Measurements from ENCODE around the gene RUFY1.
A peak's percentile ranks its signal among the peaks of the same experiment; 100 is the strongest.

RUFY1 gene

DNA sequence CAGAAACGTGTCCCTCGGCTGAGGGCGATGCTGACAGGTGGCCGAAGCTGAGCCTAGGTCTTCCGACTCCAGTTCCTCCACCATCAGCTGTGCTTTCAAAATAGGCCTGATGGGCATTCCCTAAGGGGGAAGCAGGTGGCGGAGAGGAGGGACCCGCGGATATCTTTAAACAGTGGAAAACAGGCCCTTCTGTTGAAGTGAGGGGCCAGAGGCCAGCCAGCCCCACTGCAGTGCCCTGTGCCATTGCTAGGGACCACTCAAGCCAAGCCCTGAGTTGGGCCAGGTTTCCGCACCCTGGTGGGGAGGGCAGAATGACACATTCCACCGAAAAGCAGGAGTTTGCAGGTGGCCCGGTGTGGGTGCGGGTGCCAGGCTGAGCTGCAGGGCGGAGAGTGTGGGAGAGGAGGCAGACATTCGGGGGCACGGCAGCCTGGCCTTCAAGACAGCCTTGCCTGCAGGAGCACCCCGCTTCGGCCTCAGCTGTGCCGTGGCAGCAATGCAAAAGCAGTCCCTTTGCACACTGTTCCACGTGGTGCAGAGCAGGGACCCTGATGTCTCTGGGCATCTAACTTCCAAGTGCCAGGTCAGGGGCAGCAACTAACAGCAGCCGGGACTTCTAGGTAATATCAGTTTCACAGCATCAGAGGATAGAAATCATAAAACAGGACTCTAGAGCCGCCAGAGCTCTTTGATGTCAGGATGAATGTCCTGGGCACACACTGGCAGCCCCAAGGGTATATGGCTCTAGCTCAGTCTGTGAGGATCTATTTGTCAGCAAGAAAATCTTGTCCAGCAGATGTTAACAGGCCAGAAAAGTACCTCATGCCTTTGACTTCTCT, 55.9 kb downstream of the RUFY1 start:
- no peak for DNase-seq

GRCh38 chr5:179606910-179607159, 56.5 kb downstream of the RUFY1 start:
- no peak for DNase-seq

GRCh38 chr5:179607160-179607931, 57.0 kb downstream of the RUFY1 start:
- DNase-seq, result no peak

DNA sequence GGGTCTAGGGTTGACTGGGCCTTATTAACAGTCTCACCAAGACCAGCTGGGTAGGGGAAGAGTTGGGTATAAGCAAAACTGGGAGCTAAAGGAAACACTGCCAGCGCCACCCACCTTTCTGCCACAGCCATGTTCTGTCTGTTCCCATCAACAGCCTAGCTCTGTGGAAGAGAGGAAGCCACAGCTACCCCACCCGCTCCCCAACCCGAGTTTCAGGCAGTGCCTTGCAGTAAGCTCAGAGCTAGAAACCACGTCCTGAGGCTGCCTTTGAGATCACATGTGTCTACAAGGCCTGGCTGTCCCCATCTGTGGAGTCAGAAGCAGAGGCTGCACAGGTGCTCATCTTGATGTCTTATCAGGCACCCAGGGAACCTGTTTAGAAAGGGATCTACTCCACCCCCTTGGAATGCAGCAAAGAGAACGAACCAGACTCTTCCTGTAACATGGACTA, 57.8 kb downstream of the RUFY1 start:
- no peak for DNase-seq

DNA sequence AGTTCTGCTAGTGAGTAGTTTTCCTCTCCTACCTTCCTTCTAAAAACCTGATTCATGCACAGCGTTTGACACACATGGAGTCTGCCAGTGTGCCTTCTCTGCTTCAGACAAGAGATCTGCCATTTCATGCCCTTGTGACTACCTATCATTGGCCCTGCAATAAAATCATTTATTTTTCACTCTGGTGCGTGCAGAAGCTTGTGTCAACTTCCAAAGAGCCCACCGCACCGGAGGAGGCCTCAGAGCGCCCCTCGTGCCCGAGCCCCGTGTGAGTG, 59.4 kb downstream of the RUFY1 start:
- DNase-seq, result no peak

GRCh38 chr5:179610109-179610902, 60.0 kb downstream of the RUFY1 start:
- no peak for DNase-seq

DNA sequence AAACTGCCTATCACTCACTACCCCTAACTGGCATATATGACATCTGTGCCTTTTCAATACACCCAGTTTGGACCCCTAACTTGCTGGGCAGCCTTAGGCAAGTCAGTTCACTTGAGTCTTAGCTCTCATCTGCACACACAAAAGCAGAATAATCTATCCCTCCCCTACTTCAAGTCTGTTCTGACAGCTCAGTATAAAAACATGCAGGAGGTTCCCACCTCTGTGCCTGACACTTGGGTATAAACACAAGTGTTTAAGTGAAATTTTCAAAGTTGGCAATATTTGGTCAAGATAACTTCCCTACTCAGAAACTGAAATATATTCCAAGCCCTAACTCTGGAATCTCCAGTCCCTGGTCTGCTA, 60.5 kb downstream of the RUFY1 start:
- no peak for DNase-seq

DNA sequence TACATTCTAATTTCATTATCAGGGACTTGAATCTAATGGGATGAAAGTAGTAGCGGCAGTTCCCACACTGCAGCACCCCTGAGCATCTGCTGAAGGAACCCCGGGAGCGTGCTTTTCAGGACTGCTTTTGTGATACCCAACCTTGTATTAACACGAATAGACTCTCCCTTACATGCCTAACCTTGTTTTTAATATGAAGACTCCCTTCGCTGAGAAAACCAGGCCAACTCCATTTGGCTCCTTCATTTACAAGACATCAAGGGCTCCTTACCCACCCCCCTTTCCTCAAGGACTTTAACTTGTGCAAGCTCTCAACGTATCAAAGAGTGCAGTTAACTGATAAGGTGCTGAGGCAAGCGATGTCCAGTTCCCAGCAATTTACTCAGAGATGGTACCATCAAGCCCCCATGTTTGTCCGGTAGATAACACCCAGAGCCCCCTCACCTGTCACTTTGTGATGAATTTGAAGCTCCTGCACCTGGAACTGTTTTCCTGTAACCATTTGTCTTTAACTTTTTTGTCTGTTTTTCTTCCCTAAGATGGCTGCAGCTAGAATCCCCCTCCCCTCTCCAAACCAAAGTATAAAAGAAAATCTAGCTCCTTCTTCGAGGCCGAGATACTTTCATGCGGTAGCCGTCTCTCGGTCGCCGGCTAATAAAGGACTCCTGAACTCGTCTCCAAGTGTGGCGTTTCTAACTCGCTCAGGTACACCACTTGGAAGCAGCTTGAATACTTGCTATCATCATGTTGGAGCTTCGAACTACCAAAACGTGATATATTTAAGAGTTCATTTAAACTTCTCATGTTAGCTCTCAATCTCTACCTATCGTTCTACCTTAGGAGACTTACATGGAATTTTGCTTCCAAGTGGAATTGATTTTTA, 62.5 kb downstream of the RUFY1 start:
- DNase-seq, result no peak

GRCh38 chr5:179613460-179614071, 63.2 kb downstream of the RUFY1 start:
- DNase-seq, result no peak

DNA sequence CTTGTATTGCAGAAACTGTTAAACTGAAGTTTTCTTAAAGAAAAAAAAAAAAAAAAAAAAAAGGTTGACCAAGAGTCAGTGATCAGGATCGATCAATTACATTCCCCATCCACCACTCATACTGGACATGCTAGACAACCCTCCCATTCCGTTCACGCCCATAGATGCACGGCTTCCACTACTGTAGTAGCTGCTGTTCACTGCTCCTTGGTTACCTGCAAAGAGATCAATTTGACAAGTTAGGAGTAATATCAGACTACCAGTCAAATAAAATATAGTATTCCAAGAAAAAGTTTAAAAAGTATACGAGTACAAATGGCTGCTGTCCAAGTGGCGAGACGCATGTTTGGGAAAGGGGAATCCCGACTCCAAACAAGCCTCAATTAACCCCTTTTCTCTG, 64.4 kb downstream of the RUFY1 start:
- DNase-seq, result no peak

- DNase-seq, result no peak
These were observed 64.8 kb downstream of the RUFY1 start for GRCh38 chr5:179615203-179615602.

DNA sequence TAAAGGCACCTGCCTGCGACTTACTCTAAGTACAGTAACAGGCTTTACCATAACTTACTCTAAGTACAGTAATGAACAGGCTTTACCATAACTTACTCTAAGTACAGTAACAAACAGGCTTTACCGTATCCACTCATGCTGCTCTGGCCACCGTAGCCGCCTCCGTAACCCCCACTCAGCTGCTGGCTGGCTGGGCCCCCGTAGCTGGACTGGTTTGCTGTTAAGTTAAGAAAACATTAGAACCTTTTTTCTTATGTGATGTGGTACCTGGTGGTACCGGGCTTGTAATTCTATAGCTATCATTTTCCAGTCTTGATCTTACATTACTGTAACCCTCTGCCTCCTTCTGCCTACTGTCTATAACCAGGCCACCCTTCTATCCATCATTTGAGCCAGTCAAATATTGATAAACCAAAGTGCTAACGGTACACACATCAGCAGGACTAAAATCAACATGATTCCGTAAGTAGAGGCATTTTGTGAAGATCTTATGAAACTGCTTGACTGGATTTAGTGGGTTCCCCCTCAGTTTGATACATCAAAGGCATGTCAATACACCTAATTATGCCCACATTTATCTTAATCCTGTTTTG, 65.7 kb downstream of the RUFY1 start:
- no peak for DNase-seq

DNA sequence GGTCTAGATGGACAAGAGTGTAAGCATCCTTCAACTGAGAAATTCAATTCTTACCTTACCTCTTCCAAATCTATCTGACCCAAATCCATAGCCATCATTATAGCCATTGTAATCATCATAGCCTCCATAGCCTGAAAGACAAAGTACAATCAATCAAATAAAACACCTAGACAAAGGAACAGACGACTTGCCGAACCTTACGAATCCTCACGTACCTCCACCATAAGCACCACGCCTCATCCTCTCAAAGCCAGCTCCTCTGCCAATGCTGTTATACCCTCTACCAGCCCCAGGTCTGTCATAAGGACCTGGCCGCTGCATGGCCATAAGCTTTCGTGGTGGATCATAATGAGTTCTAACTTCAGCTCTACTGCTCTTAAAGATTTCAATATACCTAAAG, 67.6 kb downstream of the RUFY1 start:
- no peak for DNase-seq

DNA sequence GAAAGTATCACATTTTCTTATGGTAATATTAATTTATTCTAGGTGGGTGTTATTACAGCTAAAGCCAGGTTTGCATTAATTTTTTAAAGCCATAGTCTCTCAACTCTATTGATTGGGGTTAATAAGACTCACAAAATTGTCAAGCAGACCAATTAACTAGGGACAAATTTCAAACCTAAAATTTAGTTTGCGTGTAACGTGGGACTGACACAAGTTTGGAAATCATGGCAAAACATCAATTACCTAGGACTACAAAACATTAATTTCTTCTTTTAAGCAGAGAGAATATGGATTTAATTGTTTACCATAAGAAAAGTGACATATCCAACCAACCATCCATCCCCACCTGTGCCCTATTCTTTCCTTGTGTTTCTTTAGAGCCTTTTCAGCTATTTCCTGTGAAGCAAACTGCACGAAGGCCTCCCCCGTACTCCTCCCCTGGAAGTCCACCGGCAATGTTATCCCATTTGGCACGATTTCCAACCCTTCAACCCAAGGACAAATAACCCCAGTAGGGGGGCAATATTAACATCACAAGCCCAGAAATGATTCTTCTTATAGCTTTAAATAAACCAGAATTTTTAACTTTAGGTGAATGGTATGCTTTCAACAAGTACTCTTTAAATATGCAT, 68.7 kb downstream of the RUFY1 start:
- no peak for DNase-seq

DNA sequence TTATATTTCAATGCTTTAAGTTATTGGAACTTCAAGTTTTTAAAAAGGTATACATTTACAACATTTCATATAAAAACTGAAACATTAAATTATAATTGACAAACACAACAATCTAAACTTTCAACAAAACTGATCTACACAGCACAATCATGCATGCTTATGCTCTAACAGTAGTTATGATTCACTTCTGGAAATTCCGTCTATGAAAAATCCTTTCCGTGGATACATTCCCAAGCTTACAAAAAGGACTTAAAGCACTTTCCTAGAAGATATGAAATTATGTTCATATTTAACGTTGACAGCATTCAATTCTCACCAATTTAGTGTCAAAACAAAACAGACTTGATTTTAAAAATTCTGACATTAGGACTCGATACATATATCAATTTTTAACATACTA, 69.4 kb downstream of the RUFY1 start:
- no peak for DNase-seq

DNA sequence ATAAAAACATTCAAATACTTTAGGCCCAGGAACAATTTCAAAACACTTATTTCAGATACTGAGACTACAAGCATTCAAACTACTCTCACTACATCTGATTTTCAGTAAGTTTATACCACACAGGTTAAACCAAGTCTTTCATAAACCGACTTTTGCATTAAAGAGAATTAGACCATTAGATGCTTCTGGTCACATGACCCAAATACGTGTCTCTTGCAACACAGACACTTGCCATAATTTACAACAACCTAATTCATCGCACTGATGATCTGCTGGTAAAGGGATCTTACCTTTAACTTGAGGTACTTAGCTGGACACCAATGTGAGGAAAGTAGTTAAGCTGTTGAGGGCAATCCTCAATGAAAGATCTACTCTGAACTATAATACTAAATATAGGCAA, 69.9 kb downstream of the RUFY1 start:
- DNase-seq, result no peak

GRCh38 chr5:179620703-179621350, 70.5 kb downstream of the RUFY1 start:
- DNase-seq, result no peak

DNA sequence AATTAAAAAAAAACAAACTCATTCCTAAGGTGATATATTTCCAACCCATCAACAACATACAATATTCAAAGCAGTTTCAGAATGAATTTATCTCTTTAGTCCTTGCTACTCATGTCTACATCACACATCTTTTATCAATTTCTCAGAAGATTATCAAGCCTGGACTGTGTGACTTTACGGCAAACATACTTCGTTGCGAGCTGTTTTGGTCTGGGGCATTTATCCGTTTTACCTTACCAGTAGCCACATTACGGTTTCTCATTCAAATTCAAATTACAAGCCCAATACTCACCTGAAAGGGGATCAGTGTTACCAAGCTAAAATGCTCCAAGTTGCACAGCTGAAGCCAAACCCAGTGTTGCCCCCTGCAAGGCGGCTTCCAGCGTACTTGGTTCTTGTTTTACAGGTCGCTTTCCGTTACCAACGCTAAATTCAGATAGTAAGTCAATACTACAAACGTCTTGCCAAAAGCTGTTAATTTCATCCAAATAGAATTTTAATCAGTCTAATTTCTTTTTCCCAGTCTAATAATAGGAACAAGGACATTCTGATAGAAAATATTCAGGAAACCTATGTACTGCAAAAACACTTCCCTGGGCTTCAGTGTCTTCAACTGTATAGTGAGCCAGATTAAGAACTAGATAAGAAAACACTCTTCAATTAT, 71.3 kb downstream of the RUFY1 start:
- no peak for DNase-seq

GRCh38 chr5:179623003-179623905, 72.9 kb downstream of the RUFY1 start, which contains the start of gene HNRNPH1:
Gene HNRNPH1, minus strand, starts transcription at chr5:179623671. Its CDS starts 538 bp downstream, at chr5:179623133.
- DNase-seq, result peak; percentile 99
